Glomerular visceral epithelial cell (primary cell): Measurements from ENCODE around the gene MTNR1A.
A peak's percentile ranks its signal among the peaks of the same experiment; 100 is the strongest.
"Not testable (repeated sequence)": the region's sequence is repeated elsewhere in the genome, so short reads cannot be mapped to it uniquely, and the experiment has no call there.

ENCODE experiments used
- DNase-seq: peaks from one replicate; pipeline ENCODE4 v3.0.0-alpha.2; 2016; ENCODE audit errors: extremely low spot score

The MTNR1A gene

DNA sequence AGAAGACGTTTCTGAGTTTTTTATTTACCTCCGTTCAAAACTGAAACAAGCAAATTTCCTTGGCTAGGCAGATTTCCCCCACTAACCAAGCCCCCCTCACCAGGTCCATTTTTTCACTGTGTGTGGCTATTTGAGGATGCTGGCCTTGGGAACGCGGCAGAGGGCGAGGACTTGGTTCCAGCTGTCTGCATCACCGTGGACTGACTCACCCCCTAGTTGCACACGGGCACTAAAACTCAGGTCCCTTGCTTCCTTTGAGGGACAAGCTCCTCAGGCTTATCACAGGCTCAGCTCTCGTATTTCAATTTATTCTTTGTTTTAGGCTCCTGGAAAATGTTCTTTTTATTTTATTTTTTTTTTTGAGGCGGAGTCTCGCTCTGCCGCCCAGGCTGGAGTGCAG is 8.4 kb upstream of the MTNR1A start:
- no peak for DNase-seq

DNA sequence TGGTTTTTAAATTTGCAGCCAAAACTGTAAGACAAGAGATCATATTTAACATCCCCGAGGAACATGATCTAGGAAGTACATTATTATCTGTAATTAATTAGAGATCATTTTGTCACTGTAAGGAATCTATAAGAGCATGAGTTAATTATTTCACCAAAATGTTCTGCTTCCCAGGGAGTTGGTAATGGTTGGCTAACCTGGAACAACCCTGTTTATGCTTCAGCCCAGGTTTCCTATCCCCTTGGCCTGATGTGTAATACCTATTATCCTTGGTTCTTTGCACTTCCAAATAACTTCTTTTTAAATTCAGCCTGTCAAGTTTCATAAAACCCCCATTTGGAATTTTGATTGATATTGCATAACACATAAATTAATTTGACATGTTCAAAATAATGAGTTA is 6.4 kb upstream of the MTNR1A start:
- DNase-seq = no peak

DNA sequence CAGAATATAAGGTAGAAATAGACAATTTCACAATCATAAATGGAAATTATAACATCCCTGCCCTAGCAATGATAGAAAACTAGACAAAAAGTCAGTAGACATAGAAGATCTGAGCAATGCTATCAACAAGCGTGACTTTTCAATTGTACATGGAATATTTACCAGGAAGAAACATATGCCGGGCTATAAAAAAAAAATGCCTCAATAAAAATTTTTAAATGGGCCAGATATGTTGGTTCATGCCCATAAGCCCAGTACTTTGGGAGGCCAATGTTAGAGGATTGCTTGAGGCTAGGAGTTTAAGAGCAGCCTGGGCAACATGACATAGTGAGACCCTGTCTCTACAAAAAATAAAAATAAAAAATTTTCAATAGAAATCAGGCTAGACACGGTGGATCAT is 5.3 kb upstream of the MTNR1A start:
- no peak for DNase-seq

DNA sequence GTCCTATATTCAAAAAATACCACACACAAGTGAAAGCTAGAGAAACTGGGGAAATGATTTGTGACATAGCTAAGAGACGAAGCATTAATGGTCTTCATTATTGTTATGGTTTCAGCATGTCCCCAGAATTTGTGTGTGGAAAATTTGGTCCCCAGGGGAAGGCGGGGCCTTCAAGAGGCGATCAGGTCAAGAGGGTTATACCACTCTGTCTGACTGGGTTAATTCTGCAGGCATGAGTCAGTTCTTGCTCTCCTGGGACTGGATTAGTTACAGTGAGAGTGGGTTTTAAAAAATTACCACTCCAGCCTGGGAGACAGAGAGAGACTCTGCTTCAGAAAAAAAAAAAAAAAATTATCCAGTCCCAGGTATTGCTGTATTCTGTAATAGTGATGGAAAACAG is 2.1 kb upstream of the MTNR1A start:
- DNase-seq = peak; percentile 60

DNA sequence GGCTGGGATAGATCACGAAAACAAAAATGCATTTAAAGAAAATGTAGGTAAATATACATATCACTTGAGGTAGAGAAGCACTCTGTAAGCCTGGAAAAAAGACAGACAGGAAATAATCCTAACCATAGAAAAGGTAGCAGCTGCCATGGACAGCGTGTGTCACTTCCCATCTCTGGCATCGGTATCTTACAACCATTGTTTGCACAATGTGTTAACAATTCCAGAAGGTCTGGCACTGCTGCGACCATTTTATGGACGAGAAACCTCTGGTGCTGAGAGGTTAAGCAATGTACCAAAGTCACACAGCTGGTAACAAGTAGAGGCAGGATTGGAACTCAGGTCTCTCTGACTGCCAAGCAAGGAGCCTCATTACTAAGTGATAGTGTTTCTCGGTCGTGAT is 1.7 kb upstream of the MTNR1A start:
- DNase-seq = no peak

DNA sequence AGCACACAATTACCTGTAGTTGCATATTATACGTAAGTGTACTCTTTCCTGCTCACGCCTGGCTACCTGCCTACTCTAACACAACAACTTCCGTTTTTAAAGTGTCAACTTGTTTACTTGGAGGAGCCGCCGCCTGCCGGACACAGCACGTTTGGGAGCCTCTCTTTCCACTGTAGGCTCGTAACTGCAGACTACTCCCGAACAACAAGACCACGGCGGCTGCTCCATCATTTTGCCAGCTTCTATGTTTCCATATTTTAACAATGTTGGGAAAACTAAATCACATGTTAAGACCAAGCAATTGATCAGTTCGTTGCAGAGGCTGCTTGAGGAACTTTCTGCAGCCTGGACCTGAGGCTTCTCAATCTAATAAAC is 841 bp downstream of the MTNR1A start:
- DNase-seq = no peak

DNA sequence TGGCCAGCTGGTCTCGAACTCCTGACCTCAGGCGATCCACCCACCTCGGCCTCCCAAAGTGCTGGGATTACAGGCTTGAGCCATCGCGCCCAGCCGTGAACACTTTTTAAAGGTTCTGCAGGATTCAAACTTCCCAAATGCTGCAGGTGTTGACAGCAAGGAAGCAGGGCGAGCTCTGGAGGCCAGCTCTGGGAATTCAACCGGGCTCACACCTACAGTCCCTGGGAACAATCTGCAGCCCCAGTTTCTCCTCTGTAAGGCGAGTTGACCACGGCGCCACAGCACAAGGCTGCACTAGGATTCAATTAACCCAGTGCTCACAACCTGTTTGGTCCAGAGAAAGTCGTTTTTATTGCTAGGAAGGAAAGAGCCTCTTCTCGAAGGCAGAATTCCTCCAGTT is 1.6 kb downstream of the MTNR1A start:
- DNase-seq = no peak

DNA sequence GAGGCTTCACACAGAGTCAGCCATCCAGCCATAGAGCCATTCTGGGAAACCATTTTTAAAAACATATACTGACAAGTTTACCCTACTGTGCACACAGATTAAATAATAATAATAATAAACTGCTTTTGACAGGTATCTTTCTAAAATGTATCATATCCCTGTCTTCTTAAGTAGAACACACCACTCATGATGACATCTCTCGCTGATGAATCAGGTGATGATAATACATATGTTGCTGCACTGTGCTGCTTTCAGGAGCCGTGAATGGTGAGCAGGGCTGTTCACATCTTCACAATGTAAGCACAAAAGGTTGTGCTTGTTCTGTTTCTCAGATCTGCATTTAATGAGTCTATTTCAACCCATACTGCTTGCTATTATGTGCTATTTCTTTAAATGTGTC is 3.5 kb downstream of the MTNR1A start:
- no peak for DNase-seq

DNA sequence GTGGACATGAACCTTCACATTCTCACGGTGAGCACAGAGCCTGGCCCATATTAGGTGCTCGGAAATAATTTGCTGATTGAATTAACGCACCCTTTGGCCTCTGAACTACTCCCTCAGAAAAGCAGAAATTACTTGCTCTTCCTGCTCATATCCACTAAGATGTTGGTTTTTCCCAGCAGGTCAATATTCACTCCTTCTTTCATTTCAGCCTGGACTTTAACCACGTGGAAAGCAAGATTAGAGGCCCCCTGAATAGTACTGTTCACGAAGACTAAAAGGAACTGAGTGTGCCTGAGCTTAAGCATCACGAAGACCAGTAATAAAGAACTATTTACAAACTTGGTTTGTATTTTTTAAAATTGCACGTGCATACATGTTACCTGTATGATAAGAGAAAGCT is 9.9 kb downstream of the MTNR1A start:
- no peak for DNase-seq

DNA sequence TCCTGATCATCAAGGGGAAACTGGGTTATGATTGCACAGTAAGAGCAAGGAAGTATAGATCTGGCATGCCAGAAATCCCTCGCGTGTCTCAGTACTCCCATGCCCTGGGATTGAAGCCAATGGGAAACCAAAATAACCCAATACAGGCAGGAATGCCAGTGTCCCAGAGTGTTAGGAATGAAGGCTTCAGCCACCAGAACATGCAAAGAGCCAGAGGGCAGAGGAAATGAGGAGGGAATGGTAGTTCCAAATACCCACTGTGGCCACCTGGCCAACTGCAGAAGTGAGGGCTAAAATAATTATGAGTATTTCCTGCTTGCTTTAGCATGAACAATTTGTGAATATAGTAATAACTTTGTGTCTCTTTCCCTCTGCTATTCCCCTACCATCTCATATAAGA is 12.2 kb downstream of the MTNR1A start:
- no peak for DNase-seq

DNA sequence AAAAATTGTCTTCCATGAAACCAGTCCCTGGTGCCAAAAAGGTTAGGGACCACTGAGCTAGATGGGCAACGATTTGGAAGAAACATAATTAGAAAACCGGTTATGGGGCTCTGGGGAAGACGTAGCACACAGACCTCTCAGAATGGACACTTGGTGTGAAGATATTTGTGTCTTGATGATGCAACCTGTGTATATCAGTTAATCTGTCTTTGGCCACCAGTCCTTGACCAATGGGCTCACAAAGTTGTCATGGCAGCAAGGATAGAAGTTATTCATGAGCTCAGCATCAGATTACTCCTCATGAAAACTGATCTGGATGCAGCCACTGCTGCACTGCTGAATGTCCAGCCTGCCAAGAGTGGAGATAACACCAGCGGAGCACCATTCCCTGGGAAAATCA is 13.6 kb downstream of the MTNR1A start:
- DNase-seq = no peak

DNA sequence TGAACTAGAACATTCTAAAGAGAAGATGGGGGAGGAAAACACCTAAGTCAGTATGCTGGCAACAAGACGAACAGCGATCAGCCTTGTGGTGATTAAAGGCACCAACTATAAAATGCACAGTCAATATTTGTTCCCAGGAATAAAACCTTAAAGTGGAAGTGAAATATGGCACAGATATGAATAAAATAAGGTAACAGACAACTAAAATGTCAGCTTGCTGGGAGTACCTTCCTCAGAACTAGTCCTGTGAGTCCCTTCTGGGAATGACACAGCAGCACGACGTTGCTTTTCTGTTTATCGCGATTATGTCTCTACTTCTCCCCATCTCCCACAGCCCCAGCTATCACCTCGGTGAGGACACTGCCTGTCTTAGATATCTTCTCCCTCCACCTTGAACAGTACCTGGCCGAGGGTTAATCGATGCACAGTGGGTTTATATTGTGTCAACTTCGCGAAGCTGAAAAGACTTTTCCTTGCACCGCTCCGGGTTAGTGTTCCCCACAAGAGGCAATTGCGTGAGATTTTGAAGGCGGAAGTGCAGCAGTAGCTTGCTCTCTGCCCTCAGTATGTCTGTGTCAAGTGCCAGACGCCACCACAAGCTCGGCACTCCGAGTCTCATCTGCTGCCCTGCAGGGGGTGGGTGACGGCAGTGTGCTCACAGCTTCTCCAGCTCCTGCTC is 17.4 kb downstream of the MTNR1A start:
- DNase-seq = no peak

DNA sequence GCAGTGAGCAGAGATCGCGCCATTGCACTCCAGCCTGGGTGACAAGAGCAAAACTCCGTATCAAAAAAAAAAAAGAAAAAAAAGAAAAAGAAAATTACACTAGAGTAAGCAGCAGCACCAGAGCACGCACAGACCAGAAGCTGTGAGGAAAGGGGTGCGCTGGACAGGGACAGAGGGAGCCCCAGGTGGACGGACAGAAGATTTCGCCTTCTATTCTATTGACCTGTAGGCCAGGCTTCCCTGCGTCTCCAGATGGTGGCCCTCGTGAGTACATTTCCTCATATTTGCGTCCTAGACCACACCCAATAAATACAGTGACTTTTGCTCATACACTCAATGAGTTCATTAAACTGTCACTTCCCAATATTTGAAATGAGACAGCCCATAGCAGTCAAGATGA is 19.1 kb downstream of the MTNR1A start:
- DNase-seq = no peak

DNA sequence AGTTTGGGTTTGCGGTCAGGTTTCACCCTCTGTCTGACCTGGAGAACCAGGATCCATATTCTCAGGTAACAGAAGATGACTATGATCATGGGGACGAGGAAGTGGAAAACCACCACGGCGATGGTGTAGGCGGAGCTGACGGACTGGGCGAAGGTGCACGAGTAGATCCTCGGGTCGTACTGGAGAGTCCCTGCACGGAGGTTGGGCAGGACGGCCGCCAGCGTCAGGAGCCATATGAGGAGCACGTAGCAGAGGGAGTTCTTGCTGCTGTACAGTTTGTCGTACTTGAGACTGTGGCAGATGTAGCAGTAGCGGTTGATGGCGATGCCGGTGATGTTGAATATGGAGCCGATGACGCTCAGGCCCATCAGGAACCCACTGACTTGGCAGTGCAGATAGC is 21.3 kb downstream of the MTNR1A start:
- no peak for DNase-seq

DNA sequence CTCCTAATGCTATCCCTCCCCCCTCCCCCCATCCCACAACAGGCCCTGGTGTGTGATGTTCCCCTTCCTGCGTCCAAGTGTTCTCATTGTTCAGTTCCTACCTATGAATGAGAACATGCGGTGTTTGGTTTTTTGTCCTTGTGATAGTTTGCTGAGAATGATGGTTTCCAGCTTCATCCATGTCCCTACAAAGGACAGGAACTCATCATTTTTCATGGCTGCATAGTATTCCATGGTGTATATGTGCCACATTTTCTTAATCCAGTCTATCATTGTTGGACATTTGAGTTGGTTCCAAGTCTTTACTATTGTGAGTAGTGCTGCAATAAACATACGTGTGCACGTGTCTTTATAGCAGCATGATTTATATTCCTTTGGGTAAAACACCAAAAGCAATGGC is 31.4 kb downstream of the MTNR1A start:
- DNase-seq = not testable (repeated sequence)

DNA sequence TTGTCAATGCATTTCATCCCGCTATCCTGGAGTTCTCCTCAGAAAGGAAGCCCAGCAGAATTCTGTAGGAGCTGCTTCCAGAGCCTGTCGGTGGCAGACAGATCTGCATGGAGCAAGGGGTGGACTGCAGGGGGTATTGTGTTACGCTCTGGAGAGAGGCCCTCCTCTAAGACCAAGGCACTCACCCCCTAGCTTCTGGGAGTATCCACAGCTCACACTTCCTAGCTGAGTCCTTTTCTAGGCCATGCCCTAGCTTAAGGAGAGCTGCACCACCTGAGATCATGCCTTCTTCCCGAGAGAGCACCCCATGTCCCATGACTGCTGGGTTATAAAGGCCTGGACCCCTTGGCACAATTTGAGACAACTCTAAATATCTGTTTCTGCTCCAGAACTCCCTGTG is 39.1 kb downstream of the MTNR1A start:
- DNase-seq = no peak

DNA sequence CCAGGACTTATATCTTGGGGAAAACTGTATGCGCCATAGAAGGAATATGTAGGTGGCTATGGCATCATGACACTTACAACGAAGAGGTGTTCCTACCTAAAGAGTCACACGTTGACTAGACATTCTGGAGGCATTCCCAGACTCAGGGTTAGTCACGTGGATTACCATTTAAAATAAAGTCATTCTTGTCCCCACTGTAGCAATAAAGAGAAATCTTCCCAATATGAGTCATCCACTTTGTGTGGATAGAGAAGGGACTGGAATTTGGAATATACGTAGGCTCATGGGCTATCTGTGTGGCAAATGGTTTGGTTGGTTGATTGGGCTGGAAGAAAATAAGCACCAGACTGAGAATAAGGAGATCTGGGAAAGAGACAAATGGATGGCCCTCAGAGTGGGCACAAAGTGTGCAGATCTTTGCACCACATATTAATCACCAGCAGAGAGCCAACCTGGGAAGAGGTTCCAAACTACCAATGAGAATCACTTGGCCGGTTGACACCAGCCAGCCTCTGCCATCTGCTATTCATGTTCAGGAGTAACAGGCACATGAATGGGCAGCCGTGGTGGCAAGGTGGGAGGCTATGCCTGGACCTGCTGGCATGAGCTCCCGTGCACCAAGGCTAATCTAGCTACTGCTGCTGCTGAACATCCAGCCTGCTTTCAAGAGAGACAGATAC is 41.0 kb downstream of the MTNR1A start:
- DNase-seq = no peak

DNA sequence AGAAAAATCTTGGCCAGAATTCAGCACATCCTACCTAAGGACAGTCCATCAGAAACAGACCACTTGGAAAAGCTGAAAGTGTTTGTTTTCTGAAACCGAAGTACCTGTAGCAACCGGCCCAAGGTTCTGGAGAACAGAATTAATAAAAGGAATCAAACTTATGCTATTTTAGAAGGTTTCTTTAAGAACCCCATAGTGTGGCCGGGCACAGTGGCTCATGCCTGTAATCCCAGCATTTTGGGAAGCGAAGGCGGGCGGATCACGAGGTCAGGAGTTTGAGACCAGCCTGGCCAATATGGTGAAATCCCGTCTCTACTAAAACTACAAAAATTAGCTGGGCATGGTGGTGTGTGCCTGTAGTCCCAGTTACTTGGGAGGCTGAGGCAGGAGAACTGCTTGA is 50.6 kb downstream of the MTNR1A start:
- DNase-seq = not testable (repeated sequence)

DNA sequence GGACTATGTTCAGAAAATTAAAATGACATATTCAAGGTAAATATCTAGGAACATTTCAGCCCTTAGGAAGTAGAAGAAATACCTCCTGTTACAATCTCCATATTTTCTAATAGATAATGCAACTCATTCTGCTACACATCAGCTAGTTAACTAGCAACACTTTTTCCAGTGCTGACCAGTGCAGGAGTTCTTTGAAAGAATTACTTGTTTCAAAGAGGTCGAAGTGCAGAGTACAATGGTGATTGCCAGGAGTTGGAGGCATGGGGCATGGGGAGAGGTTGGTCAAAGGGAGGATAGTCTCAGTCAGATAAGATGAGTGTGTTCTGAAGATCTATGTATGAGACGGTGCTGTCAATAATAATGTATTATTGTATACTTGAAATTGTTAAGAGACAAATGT is 53.1 kb downstream of the MTNR1A start:
- no peak for DNase-seq

DNA sequence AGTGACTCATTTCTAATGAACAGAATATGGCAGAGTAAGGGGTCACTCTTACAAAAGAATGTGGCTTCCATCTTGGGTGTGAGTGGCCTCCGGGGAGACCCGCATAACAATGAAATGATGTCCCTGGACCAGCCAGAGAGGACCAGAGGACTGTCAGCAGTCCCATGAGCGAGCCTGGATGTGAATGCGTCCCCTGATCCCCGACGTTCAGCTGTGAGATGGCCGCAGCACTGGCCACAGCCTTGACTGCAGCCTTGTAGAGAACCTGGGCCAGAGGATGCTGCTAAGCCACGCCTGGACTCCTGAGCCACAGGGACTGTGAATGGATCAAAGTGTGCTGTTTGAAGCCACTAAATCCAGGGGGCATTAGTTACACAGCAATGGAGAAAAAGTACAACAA is 53.8 kb downstream of the MTNR1A start:
- no peak for DNase-seq

DNA sequence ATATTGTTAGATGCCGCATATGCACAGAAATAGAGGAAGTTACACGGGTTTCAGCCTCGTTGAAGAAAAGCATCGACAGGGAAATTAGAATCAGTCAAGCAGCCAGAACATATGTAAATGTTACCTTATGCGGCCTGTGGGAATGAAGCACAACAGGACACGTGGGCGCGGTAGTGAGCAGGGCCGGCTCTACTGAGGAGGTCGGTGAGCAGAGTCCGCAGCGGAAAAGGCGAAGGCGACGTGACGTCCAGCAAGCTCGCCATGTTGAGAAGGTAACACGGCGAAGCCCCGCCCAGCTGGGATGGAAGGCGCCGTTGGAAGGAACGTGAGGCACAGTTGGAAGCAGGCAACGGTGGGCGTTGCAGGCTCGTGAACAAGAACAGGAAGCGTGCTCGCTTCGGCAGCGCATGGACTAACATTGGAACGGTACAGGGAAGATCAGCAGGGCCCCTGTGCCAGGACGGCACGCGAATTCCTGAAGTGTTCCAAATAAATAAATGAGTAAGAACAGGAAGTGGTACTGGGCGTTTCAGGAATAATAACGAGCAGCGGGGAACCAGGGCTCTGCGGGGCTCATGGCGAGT is 54.6 kb downstream of the MTNR1A start:
- DNase-seq = no peak

DNA sequence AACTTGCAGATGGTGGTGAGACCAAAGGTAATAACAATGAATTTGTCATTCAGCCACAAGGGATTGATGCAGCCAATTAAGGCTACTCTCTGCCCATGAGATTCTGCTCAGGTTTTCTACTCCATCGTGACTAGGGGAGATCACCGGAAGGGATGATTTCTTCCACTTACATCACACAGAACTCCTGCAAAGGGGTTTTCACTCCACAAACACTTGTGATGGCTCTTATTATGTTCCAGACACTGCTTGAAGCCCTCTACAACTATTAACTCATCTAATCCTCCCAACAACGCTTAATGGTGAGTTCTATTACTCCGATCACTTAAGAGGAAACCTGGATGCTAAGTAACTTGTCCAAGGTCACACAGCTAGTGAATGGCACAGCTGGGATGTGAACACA is 55.9 kb downstream of the MTNR1A start:
- DNase-seq = no peak

DNA sequence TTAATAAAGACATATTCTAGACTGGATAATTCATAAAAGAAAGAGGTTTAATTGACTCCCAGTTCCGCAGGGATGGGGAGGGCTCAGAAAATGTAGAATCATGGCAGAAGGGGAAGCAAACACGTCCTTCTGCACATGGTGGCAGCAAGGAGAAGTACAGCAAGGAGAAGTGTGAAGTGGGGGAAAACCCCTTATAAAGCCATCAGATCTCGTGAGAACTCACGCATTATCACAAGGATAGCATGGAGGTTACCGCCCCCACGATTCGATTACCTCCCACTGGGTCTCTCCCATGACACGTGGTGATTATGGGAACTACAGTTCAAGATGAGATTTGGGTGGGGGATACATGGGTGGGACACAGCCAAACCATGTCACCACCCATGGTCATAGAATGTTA is 58.3 kb downstream of the MTNR1A start:
- DNase-seq = no peak

DNA sequence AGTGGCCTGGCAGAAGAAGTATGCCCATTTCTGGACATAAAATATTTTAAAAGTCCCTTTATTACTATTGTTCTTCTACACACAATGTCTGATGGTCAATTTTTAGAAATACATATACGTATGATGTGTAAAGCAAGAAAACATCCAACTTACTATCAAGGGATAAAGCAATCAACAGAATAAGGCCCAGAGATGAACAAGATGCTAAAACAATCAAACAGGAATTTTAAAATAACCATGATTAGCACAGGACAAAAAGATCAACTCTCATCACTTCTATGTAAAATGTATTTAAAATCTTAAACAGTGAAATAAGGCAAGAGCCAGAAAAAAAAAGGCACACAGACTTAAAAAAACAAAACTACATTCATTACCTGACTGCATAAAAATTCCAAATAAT is 60.9 kb downstream of the MTNR1A start:
- DNase-seq = no peak
